Measurements from ENCODE around the gene PDIA5. TPM values are rescaled to one million over a fixed set of nuclear protein-coding genes. Genes with fewer than 3 reads are reported as not detected.

PDIA5 gene
- polyA plus RNA-seq, 1 donor from 2014 or later = 1.4 TPM

DNA sequence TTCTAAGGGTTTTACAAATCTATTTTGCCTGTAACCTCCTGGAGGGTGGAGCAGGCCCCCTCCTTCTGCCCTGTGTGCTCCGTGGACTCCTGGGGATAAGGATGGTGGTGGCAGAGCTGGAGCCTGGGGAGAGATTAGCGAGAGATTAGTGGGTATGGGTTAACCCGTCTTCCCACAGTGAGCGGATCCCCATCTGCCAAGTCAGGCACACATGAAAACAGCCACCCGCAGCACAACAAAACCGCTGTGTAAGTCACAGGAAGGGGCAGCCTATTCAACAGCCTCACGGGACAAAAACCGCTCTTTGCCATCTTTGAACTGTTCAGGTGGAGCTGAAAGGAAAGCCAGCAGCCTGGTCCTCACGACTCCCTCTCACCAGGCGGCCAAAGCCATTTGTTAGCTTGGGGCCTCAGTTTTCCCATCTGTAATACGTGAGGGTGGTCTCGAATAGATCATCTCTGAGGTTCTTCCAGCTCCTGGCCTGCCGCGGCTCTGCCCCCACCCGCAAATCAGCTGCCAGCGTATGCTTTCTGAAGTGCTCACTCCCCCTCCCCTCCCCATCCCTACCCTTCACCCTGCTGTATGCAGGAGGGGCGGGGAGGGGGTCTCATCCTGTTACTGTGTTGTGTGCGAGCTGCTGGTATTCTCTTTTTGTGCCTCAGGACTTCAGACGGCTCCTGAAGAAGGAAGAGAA, 43.6 kb downstream of the PDIA5 start:
- no peaks in the 10 kb centered on the region for H3K9me3 ChIP-seq (ENCODE audit: low read length)
- H3K9ac ChIP-seq (ENCODE audit: low read length) = no peak overlapping the region
- H3K79me2 ChIP-seq (replicated peaks; ENCODE audit: insufficient read depth, low read length) = no peaks in the 10 kb centered on the region
- H3F3A ChIP-seq (ENCODE audit: insufficient read depth, low read length, poor library complexity, severe bottlenecking) = no peaks in the 10 kb centered on the region
- TF ChIP-seq TAF1 (IDR thresholded peaks at IDR 0.05; ENCODE audit: low read depth) (no peak), EP300 (conservative IDR thresholded peaks at IDR 0.05; ENCODE audit: poor library complexity, severe bottlenecking) (no peak), SMC3 (conservative IDR thresholded peaks at IDR 0.05; ENCODE audit: poor library complexity) (no peak), POLR2AphosphoS5 (IDR thresholded peaks at IDR 0.05) (no peak), EZH2 (IDR thresholded peaks at IDR 0.05; ENCODE audit: borderline replicate concordance, insufficient read depth, low read length, poor library complexity, severe bottlenecking) (no peak), MXI1 (conservative IDR thresholded peaks at IDR 0.05; ENCODE audit: poor library complexity, severe bottlenecking) (no peak), RAD21 (conservative IDR thresholded peaks at IDR 0.05) (no peak)
- TF ChIP-seq, protein P1, sequence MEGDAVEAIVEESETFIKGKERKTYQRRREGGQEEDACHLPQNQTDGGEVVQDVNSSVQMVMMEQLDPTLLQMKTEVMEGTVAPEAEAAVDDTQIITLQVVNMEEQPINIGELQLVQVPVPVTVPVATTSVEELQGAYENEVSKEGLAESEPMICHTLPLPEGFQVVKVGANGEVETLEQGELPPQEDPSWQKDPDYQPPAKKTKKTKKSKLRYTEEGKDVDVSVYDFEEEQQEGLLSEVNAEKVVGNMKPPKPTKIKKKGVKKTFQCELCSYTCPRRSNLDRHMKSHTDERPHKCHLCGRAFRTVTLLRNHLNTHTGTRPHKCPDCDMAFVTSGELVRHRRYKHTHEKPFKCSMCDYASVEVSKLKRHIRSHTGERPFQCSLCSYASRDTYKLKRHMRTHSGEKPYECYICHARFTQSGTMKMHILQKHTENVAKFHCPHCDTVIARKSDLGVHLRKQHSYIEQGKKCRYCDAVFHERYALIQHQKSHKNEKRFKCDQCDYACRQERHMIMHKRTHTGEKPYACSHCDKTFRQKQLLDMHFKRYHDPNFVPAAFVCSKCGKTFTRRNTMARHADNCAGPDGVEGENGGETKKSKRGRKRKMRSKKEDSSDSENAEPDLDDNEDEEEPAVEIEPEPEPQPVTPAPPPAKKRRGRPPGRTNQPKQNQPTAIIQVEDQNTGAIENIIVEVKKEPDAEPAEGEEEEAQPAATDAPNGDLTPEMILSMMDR (IDR thresholded peaks at IDR 0.05; ENCODE audit: poor library complexity, severe bottlenecking) = no peak
- TF ChIP-seq, protein P2, sequence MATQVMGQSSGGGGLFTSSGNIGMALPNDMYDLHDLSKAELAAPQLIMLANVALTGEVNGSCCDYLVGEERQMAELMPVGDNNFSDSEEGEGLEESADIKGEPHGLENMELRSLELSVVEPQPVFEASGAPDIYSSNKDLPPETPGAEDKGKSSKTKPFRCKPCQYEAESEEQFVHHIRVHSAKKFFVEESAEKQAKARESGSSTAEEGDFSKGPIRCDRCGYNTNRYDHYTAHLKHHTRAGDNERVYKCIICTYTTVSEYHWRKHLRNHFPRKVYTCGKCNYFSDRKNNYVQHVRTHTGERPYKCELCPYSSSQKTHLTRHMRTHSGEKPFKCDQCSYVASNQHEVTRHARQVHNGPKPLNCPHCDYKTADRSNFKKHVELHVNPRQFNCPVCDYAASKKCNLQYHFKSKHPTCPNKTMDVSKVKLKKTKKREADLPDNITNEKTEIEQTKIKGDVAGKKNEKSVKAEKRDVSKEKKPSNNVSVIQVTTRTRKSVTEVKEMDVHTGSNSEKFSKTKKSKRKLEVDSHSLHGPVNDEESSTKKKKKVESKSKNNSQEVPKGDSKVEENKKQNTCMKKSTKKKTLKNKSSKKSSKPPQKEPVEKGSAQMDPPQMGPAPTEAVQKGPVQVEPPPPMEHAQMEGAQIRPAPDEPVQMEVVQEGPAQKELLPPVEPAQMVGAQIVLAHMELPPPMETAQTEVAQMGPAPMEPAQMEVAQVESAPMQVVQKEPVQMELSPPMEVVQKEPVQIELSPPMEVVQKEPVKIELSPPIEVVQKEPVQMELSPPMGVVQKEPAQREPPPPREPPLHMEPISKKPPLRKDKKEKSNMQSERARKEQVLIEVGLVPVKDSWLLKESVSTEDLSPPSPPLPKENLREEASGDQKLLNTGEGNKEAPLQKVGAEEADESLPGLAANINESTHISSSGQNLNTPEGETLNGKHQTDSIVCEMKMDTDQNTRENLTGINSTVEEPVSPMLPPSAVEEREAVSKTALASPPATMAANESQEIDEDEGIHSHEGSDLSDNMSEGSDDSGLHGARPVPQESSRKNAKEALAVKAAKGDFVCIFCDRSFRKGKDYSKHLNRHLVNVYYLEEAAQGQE (IDR thresholded peaks at IDR 0.05; ENCODE audit: borderline replicate concordance) = no peak
- no peaks in the 10 kb centered on the region for H4K20me1 ChIP-seq (ENCODE audit: insufficient read depth)
- no peaks in the 10 kb centered on the region for H3K9me2 ChIP-seq (ENCODE audit: insufficient read depth, low read length)
- H2AFZ ChIP-seq (ENCODE audit: low read depth, low read length) = no peak overlapping the region
- no peak overlapping the region for H3K4me3 ChIP-seq (ENCODE audit: low read length)
- H3K27ac ChIP-seq (ENCODE audit: low read length) = no peak overlapping the region
- H3K36me3 ChIP-seq (ENCODE audit: insufficient read depth, low read length) = no peaks in the 10 kb centered on the region
- H3K4me2 ChIP-seq (ENCODE audit: low read length) = no peak overlapping the region
- H3K27me3 ChIP-seq (ENCODE audit: insufficient read depth, low read depth, low read length) = no peaks in the 10 kb centered on the region

DNA sequence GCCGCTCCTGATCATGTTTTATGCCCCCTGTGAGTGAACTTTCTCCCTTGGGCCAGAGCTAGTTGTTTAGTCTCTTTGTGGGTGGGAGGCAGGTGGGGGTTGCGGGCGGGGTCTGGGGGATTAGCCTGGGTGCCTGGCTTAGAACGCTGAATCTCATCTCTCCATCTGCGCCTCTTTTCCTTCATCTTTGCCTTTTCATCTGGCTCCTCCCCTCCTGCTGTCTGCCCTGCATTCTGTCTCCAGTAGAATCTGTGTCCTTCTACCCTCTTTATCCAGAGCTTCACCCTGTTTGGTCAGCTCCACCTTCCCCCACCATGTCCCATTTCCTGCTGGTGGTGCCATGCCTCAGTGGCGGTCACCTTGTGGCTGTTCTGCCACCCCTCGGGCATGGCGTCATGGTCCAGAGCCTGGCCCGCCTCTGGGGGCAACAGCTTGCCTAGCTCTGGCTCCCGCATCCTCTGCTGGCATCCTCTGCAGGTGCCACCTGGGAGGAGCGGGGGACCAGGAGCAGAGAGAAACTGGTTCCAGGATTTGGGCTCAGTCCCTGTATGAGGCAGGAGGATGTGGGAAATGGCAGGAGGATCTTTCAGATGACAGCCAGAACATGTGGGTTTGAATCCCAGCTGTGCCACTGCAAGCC, 44.3 kb downstream of the PDIA5 start:
- no peaks in the 10 kb centered on the region for H3K9me3 ChIP-seq (ENCODE audit: low read length)
- H4K20me1 ChIP-seq (ENCODE audit: insufficient read depth) = no peaks in the 10 kb centered on the region
- no peak overlapping the region for H3K4me2 ChIP-seq (ENCODE audit: low read length)
- no peak overlapping the region for H3K27ac ChIP-seq (ENCODE audit: low read length)
- no peak overlapping the region for H2AFZ ChIP-seq (ENCODE audit: low read depth, low read length)
- no peak overlapping the region for H3K9ac ChIP-seq (ENCODE audit: low read length)
- TF ChIP-seq SMC3 (conservative IDR thresholded peaks at IDR 0.05; ENCODE audit: poor library complexity) (no peak), EP300 (conservative IDR thresholded peaks at IDR 0.05; ENCODE audit: poor library complexity, severe bottlenecking) (no peak), MXI1 (conservative IDR thresholded peaks at IDR 0.05; ENCODE audit: poor library complexity, severe bottlenecking) (no peak), TAF1 (IDR thresholded peaks at IDR 0.05; ENCODE audit: low read depth) (no peak), POLR2AphosphoS5 (IDR thresholded peaks at IDR 0.05) (no peak), EZH2 (IDR thresholded peaks at IDR 0.05; ENCODE audit: borderline replicate concordance, insufficient read depth, low read length, poor library complexity, severe bottlenecking) (no peak), RAD21 (conservative IDR thresholded peaks at IDR 0.05) (no peak)
- TF ChIP-seq, protein P1 (IDR thresholded peaks at IDR 0.05; ENCODE audit: poor library complexity, severe bottlenecking) = no peak
- TF ChIP-seq, protein P2 (IDR thresholded peaks at IDR 0.05; ENCODE audit: borderline replicate concordance) = no peak
- H3K9me2 ChIP-seq (ENCODE audit: insufficient read depth, low read length) = no peaks in the 10 kb centered on the region
- H3K4me3 ChIP-seq (ENCODE audit: low read length) = no peak overlapping the region
- no peaks in the 10 kb centered on the region for H3K36me3 ChIP-seq (ENCODE audit: insufficient read depth, low read length)
- no peaks in the 10 kb centered on the region for H3F3A ChIP-seq (ENCODE audit: insufficient read depth, low read length, poor library complexity, severe bottlenecking)
- no peaks in the 10 kb centered on the region for H3K79me2 ChIP-seq (replicated peaks; ENCODE audit: insufficient read depth, low read length)
- no peaks in the 10 kb centered on the region for H3K27me3 ChIP-seq (ENCODE audit: insufficient read depth, low read depth, low read length)
